HepG2 (cell line): ENCODE results near the gene TANGO2. TPM values are rescaled to one million over a fixed set of nuclear protein-coding genes. Genes with fewer than 3 reads are reported as not detected.

Experiments
- AKNA ChIP-seq: sonication (generic); formaldehyde crosslinking; IDR thresholded peaks from 2 replicates; pipeline ENCODE4 v1.4.0; 2020; ENCODE audit warnings: missing genetic modification reagents, borderline replicate concordance
- EEA1 ChIP-seq: sonication (generic); formaldehyde crosslinking; IDR thresholded peaks from 2 replicates; pipeline ENCODE4 v1.5.1; 2020; ENCODE audit warnings: mild to moderate bottlenecking, missing genetic modification reagents, borderline replicate concordance
- IKZF5 ChIP-seq: IDR thresholded peaks from 2 replicates; pipeline ENCODE4 v1.6.1; 2018; ENCODE audit warnings: missing genetic modification reagents, mild to moderate bottlenecking, missing compliant biosample characterization
- KDM3A ChIP-seq: IDR thresholded peaks from 2 replicates; pipeline ENCODE4 v1.6.1; 2018; ENCODE audit warnings: low read depth, missing compliant biosample characterization
- MTERF4 ChIP-seq: sonication (generic); formaldehyde crosslinking; IDR thresholded peaks from 2 replicates; pipeline ENCODE4 v1.8.0; 2023; ENCODE audit warnings: mild to moderate bottlenecking, missing genetic modification reagents
- NFE2 ChIP-seq: sonication (generic); formaldehyde crosslinking; IDR thresholded peaks from 2 replicates; pipeline ENCODE4 v1.4.0; 2020; ENCODE audit warnings: missing genetic modification reagents
- NFKB2 ChIP-seq: sonication (generic); formaldehyde crosslinking; IDR thresholded peaks from 2 replicates; pipeline ENCODE4 v1.4.0; 2020; ENCODE audit warnings: missing genetic modification reagents, borderline replicate concordance
- TAF1 ChIP-seq: sonication (generic); formaldehyde crosslinking; IDR thresholded peaks from 2 replicates; pipeline ENCODE4 v1.4.0; 2020; ENCODE audit warnings: missing genetic modification reagents
- ZFP1 ChIP-seq: IDR thresholded peaks from 2 replicates; pipeline ENCODE4 v1.6.1; 2016
- ZNF543 ChIP-seq: sonication (generic); formaldehyde crosslinking; IDR thresholded peaks from 2 replicates; pipeline ENCODE4 v1.4.0; 2020; ENCODE audit warnings: mild to moderate bottlenecking, missing genetic modification reagents
- ZNF576 ChIP-seq: sonication (generic); formaldehyde crosslinking; IDR thresholded peaks from 2 replicates; pipeline ENCODE4 v1.4.0; 2020; ENCODE audit warnings: mild to moderate bottlenecking, missing genetic modification reagents
- ZNF768 ChIP-seq: sonication (generic); formaldehyde crosslinking; IDR thresholded peaks from 2 replicates; pipeline ENCODE4 v1.4.0; 2020; ENCODE audit warnings: missing genetic modification reagents
- ZSCAN31 ChIP-seq: sonication (generic); formaldehyde crosslinking; IDR thresholded peaks from 2 replicates; pipeline ENCODE4 v1.5.0; 2020; ENCODE audit warnings: low read depth, mild to moderate bottlenecking, missing genetic modification reagents
- polyA plus RNA-seq, 8 experiments: library from polyadenylated mRNA; depleted of rRNA in 3 of 8; stranded (reverse) in 7 of 8; unstranded in 1 of 8; fragments of >200 nt; fragmentation: Illumina TruSeq in 4 of 8; extraction: Trizol in 4 of 8; gene quantifications; 2 replicates each; pipeline versions ENCODE4 v1.2.1 to v1.2.3, GENCODE V29; 2011 to 2016; ENCODE audit warnings: low read depth in 4 of 8, missing spikeins in 1 of 8, mixed read lengths in 1 of 8; ENCODE audit not compliant: insufficient read depth in 1 of 8
- total RNA-seq, 5 experiments: library from RNA; depleted of rRNA; stranded (reverse); fragments of >200 nt; fragmentation: Illumina TruSeq; extraction: Trizol; gene quantifications; 2 replicates each; pipeline ENCODE4 v1.2.3, GENCODE V29; 2016; ENCODE audit warnings: low read depth in 1 of 5
- TF ChIP-seq, protein P1 (sequence below): sonication (generic); formaldehyde crosslinking; IDR thresholded peaks from 2 replicates; pipeline ENCODE4 v1.5.1; 2020; ENCODE audit warnings: mild to moderate bottlenecking, missing genetic modification reagents, moderate library complexity
- TF ChIP-seq, protein P2 (sequence below): sonication (generic); formaldehyde crosslinking; IDR thresholded peaks from 2 replicates; pipeline ENCODE4 v1.8.0; 2022; ENCODE audit warnings: missing genetic modification reagents, mild to moderate bottlenecking, moderate library complexity, borderline replicate concordance

TANGO2 gene
- total and polyA plus RNA-seq, 2 of the 13 experiments (the other 11 are each of a cell fraction or from before 2014, with no cell fraction given), result 12.9 to 14.8 TPM

DNA sequence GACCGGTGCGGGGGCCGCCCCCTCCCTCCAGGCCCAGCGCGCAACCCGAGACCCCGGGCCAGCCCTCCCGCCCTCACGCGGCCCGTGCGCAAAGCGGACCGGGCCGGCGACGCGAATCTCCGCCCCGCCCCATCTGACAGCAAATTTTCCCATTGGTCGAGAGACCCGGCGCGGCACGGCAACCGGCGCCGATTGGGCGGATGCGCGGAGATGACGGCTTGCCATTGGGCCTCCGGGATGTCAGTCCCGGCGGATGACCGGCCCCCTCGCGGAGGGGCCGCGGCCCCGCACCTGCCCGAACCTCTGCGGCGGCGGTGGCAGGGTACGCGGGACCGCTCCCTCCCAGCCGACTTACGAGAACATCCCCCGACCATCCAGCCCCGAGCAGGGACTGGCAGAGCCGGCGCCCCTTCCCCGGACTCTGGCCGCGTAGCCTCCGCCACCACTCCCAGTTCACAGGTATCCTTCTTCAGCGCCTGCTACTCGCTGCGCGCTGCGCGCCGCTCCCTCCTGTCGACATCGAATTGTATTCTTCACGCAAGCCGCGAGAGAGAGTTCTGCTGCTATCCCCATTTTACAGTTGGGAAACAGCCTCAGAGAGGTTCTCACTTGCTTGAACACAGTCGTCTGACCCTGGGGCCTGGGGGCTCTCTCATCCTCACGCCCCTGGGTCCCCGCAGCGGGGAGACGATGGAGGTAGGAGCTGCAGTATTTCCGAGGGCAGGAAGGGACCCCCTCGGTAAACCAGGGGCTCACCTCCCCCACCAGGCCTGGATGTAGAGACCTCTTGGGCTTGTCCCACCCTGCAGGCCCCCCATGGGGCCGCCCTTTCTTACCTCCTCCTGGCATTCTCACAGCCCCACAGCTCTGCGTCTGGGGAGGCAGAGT, 3.9 kb upstream of the TANGO2 start, which contains the start of gene ARVCF (continued):
- TF ChIP-seq, protein P1, sequence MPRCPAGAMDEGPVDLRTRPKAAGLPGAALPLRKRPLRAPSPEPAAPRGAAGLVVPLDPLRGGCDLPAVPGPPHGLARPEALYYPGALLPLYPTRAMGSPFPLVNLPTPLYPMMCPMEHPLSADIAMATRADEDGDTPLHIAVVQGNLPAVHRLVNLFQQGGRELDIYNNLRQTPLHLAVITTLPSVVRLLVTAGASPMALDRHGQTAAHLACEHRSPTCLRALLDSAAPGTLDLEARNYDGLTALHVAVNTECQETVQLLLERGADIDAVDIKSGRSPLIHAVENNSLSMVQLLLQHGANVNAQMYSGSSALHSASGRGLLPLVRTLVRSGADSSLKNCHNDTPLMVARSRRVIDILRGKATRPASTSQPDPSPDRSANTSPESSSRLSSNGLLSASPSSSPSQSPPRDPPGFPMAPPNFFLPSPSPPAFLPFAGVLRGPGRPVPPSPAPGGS (CRISPR knock-in tag), result peak; percentile 55; the same call in 1 of the 2 replicates
- TF ChIP-seq NFKB2 (CRISPR knock-in tag), result peak; percentile 23; the same call in 1 of the 2 replicates
- TF ChIP-seq NFE2 (CRISPR knock-in tag), result no peak
- TF ChIP-seq, protein P2, sequence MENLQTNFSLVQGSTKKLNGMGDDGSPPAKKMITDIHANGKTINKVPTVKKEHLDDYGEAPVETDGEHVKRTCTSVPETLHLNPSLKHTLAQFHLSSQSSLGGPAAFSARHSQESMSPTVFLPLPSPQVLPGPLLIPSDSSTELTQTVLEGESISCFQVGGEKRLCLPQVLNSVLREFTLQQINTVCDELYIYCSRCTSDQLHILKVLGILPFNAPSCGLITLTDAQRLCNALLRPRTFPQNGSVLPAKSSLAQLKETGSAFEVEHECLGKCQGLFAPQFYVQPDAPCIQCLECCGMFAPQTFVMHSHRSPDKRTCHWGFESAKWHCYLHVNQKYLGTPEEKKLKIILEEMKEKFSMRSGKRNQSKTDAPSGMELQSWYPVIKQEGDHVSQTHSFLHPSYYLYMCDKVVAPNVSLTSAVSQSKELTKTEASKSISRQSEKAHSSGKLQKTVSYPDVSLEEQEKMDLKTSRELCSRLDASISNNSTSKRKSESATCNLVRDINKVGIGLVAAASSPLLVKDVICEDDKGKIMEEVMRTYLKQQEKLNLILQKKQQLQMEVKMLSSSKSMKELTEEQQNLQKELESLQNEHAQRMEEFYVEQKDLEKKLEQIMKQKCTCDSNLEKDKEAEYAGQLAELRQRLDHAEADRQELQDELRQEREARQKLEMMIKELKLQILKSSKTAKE (CRISPR knock-in tag), result no peak
- TF ChIP-seq EEA1 (CRISPR knock-in tag), result no peak
- TF ChIP-seq ZNF768 (CRISPR knock-in tag), result no peak
- no peak for TF ChIP-seq MTERF4 (CRISPR knock-in tag)
- no peak for TF ChIP-seq ZFP1
- TF ChIP-seq TAF1, result peak; percentile 48
- no peak for TF ChIP-seq ZNF576 (CRISPR knock-in tag)
- no peak for TF ChIP-seq KDM3A (CRISPR knock-in tag)
- TF ChIP-seq AKNA (CRISPR knock-in tag), result no peak
- no peak for TF ChIP-seq ZSCAN31 (CRISPR knock-in tag)
- no peak for TF ChIP-seq IKZF5 (CRISPR knock-in tag)
- no peak for TF ChIP-seq ZNF543 (CRISPR knock-in tag)
